Measurements from ENCODE around the gene SNHG17. TPM values are rescaled to one million over a fixed set of nuclear protein-coding genes. Genes with fewer than 3 reads are reported as not detected.

Gene SNHG17
- total and polyA plus RNA-seq, 9 of the 15 experiments (the other 6 are each of a cell fraction or from before 2014, with no cell fraction given): 29.8 to 106 (median 57.7) TPM

- TF ChIP-seq EP300 (IDR thresholded peaks at IDR 0.05; ENCODE audit: low read length): peak; percentile 88
- no peak for TF ChIP-seq FOXJ3 (CRISPR knock-in tag; IDR thresholded peaks at IDR 0.05)
- TF ChIP-seq ADNP (tag; IDR thresholded peaks at IDR 0.05): no peak
- no peak for TF ChIP-seq MCM2 (IDR thresholded peaks at IDR 0.05; ENCODE audit: low read depth)
- no peak for TF ChIP-seq ESRRA (IDR thresholded peaks at IDR 0.05; ENCODE audit: borderline replicate concordance, low read depth)
- TF ChIP-seq COPS2 (conservative IDR thresholded peaks at IDR 0.05): no peak
- TF ChIP-seq, protein P1, sequence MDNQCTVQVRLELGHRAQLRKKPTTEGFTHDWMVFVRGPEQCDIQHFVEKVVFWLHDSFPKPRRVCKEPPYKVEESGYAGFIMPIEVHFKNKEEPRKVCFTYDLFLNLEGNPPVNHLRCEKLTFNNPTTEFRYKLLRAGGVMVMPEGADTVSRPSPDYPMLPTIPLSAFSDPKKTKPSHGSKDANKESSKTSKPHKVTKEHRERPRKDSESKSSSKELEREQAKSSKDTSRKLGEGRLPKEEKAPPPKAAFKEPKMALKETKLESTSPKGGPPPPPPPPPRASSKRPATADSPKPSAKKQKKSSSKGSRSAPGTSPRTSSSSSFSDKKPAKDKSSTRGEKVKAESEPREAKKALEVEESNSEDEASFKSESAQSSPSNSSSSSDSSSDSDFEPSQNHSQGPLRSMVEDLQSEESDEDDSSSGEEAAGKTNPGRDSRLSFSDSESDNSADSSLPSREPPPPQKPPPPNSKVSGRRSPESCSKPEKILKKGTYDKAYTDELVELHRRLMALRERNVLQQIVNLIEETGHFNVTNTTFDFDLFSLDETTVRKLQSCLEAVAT (IDR thresholded peaks at IDR 0.05): no peak; a peak in 1 of 4 replicates
- no peak for TF ChIP-seq SREBF1 (IDR thresholded peaks at IDR 0.05; ENCODE audit: borderline replicate concordance, low read depth, low read length)
- no peak for TF ChIP-seq NELFE (IDR thresholded peaks at IDR 0.05; ENCODE audit: insufficient read depth, insufficient read length)
- TF ChIP-seq MYC (IDR thresholded peaks at IDR 0.05; ENCODE audit: low read depth, low read length): no peak
- no peak for TF ChIP-seq MYC (CRISPR knock-in tag; IDR thresholded peaks at IDR 0.05; ENCODE audit: borderline replicate concordance, low read depth)
- TF ChIP-seq STAT6 (CRISPR knock-in tag; IDR thresholded peaks at IDR 0.05): no peak
- TF ChIP-seq JUN (IDR thresholded peaks at IDR 0.05; ENCODE audit: borderline replicate concordance, low read depth, low read length): peak; percentile 76; the same call in 1 of the 2 replicates
- no peak for TF ChIP-seq JUN (CRISPR knock-in tag; IDR thresholded peaks at IDR 0.05; ENCODE audit: borderline replicate concordance)
- TF ChIP-seq, protein P2, sequence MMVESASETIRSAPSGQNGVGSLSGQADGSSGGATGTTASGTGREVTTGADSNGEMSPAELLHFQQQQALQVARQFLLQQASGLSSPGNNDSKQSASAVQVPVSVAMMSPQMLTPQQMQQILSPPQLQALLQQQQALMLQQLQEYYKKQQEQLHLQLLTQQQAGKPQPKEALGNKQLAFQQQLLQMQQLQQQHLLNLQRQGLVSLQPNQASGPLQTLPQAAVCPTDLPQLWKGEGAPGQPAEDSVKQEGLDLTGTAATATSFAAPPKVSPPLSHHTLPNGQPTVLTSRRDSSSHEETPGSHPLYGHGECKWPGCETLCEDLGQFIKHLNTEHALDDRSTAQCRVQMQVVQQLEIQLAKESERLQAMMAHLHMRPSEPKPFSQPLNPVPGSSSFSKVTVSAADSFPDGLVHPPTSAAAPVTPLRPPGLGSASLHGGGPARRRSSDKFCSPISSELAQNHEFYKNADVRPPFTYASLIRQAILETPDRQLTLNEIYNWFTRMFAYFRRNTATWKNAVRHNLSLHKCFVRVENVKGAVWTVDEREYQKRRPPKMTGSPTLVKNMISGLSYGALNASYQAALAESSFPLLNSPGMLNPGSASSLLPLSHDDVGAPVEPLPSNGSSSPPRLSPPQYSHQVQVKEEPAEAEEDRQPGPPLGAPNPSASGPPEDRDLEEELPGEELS (CRISPR knock-in tag; IDR thresholded peaks at IDR 0.05; ENCODE audit: borderline replicate concordance): no peak
- no peak for TF ChIP-seq ZNF354B (CRISPR knock-in tag; IDR thresholded peaks at IDR 0.05)
- TF ChIP-seq, protein P3, sequence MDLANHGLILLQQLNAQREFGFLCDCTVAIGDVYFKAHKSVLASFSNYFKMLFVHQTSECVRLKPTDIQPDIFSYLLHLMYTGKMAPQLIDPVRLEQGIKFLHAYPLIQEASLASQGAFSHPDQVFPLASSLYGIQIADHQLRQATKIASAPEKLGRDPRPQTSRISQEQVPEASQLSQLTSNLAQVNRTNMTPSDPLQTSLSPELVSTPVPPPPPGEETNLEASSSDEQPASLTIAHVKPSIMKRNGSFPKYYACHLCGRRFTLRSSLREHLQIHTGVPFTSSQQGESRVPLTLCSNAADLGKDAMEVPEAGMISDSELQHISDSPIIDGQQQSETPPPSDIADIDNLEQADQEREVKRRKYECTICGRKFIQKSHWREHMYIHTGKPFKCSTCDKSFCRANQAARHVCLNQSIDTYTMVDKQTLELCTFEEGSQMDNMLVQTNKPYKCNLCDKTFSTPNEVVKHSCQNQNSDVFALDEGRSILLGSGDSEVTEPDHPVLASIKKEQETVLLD (IDR thresholded peaks at IDR 0.05): no peak; the same call in 1 of the 2 replicates
- TF ChIP-seq, protein P4, sequence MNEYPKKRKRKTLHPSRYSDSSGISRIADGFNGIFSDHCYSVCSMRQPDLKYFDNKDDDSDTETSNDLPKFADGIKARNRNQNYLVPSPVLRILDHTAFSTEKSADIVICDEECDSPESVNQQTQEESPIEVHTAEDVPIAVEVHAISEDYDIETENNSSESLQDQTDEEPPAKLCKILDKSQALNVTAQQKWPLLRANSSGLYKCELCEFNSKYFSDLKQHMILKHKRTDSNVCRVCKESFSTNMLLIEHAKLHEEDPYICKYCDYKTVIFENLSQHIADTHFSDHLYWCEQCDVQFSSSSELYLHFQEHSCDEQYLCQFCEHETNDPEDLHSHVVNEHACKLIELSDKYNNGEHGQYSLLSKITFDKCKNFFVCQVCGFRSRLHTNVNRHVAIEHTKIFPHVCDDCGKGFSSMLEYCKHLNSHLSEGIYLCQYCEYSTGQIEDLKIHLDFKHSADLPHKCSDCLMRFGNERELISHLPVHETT (CRISPR knock-in tag; conservative IDR thresholded peaks at IDR 0.05 in 1 of 2, IDR thresholded peaks at IDR 0.05 in 1 of 2): no peak
Observed at GRCh38 chr20:38452880-38453624, 17.9 kb upstream of the SNHG17 start (continued).

All from K562 (cell line).